Inferior parietal cortex (tissue), 1 donor: ENCODE data around the gene NRN1L.
"Not testable (repeated sequence)": the region's sequence is repeated elsewhere in the genome, so short reads cannot be mapped to it uniquely, and the experiment has no call there.

Experiments
- DNase-seq: peaks from one replicate; pipeline ENCODE4 v3.0.0-alpha.2; 2016; ENCODE audit errors: extremely low spot score

NRN1L gene

DNA sequence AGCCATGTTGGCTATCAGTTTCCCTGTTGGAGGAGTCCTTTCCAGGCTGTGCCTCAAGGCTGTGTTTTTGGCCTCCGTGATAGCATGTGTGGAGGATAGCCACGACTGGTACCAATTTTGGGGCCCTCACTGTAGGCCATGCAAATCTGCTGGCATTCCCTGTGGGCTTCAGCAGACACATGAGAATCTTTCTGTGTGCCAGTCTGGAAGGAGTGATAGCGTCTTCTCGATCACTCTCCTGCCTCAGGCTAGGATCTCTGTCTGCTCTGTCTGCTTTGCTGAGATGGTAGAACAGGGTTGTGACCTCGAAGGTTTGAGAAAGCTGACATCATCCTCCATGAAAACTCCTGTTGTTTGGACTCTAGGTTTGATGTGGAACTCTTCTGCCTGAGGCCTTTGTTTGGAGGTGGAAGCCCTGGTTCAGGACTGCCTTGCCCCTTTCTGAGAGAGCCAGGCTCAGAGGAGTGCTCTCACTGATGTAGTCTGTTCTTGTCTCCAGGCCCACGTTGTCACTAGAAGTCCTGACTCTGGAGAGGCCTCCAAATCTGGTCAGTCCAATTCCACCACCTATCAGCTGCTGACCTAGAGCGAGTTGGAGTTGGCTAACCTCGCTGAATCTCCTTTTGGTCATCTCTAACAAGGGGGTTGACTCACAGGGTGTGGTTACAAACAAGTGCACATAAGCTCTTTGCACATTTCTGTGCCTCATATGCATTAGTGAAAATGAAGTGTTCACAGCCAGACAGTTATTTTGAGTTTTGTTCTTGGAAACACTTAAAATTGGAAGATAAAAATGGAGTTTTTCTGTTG lies 23.9 kb upstream of the NRN1L start:
- no peak for DNase-seq

GRCh38 chr16:67861877-67862276 lies 22.8 kb upstream of the NRN1L start:
- DNase-seq: no peak

DNA sequence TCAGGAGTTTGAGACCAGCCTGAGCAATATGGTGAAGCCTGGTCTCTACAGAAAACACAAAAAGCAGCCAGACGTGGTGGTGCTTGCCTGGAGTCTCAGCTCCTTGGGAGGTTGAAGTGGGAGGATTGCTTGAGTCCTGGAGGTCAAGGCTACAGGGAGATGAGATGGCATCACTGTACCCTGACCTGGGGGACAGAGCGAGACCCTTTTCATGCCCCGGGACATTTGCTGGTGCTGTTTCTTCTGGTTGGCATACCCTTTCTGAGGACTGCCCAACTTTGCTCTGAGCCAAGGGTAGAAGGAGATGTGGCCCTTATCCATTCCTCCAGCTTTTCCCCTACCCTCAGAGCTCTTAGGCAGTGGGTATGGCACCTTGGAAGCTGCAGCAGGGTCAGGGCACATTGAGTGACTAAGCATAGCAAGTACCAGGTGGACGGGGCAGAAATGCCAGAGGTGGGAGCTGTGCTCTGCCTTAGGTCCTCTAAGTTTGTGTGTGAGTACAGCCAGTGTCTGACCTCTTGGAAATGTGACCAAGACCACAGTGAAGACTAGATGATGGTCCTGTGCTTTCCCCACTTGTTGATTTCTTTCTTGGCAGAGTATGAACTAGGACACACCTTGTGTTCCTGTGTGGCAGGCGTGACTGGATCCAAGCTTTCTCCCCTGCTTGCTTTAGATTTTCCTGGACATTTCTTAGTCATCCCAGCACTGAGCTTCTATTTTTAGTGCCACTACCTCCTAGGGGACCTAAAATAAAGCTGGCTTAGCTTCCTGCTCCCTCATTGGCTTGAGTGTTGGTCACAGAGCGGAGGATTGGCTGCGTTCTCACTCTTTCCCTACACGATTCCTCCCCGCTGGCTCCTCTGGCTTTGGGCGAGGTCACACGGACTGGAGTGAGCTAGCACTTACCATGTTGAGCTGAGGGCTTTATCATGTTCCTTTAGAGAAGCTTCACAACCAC lies 21.8 kb upstream of the NRN1L start:
- DNase-seq: peak; percentile 68

DNA sequence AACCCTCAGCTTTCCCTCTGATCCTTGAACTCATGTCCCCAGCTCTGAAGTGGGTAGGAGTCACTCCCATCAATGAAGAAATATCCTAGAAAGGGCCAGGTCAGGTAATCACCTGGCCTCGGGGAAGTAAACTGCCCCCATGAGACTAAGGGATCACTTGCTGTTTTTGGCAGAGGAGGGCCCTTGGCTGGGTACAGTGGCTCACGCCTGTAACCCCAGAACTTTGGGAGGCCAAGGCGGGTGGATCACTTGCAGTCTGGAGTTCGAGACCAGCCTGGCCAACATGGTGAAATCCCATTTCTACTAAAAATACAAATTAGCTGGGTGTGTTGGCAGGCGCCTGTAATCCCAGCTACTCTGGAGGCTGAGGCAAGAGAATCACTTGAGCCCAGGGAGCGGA lies 20.6 kb upstream of the NRN1L start:
- DNase-seq: not testable (repeated sequence)

GRCh38 chr16:67864594-67864993 lies 20.1 kb upstream of the NRN1L start:
- DNase-seq: no peak

GRCh38 chr16:67865318-67865717 lies 19.4 kb upstream of the NRN1L start:
- no peak for DNase-seq

GRCh38 chr16:67868290-67868689 lies 16.4 kb upstream of the NRN1L start:
- no peak for DNase-seq

DNA sequence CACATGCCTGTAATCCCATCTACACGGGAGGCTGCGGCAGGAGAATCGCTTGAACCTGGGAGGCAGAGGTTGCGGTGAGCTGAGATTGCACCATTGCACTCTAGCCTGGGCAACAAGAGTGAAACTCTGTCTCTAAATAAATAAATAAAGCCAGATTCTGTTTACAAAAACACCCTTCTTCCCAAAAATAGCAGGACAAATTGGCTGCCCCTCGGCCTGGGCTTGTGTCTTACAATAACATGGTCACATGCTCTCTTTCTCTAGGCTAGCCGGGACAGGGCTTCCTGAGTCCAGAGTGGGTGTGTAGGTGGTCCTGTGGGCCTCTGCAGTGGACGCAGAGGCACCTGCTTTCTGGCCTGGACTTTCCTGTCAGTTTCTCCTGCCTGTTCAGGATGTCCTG lies 15.0 kb upstream of the NRN1L start:
- no peak for DNase-seq

GRCh38 chr16:67871256-67871655 lies 13.4 kb upstream of the NRN1L start:
- DNase-seq: no peak

DNA sequence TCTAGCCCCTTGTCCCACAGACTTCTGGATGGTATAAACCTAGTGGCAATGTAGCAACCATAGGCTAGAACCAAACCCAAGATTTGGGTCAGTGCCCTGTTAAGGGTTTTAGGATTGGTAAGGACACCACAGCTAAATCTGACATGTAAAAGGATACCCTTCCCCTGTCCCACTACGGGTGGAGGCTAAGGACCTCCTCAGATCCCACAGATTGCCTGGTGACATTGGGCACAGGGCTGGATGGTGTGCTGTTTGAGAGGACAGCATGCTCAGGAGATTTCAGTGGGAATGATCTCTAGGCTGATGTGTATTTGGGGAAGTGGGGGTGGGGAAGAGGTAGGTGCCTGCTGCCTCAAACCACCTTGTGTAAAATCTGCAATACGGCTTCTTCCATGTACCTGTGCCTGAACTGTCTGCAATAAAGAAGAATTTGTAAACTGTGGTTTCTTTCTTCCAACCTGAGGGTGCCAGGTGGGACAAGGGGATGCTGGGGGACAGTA lies 12.5 kb upstream of the NRN1L start:
- DNase-seq: no peak

DNA sequence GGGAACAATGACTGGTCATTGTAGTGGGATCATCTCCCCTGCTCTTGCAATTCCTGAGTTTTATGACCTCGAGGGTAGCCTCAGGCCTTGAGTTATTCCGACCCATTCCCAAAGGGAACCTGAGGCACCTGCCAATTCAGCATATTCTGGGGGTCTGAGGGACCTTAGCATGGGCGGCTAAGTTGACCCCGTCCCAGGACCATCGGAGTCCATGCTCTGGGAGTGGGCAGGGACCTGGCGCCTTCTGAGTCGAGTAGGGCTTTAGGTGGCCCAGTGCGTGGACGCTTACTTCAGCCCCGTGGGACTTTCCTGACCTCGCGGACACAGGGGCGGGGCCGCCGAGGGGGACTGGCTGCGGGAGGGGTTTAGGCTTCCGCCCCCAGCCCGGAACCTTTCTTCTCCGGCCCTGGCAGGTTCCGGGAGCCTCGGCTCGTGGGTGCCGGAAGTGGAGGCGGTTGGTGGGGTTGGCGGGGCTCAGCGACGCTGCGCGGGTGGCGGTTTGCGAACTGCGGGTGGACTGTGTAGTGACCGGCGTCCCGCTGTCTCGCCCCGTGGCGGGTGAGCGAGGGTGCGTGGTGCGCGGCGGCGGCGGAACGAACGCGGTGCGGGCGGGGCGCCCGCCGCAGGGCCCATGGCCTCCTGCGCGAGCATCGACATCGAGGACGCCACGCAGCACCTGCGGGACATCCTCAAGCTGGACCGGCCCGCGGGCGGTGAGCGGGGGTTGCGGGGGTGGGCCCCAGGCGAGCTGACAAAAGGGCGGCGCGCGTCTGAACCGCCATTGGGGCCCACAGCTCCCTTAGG lies 11.9 kb upstream of the NRN1L start, which contains the start of gene EDC4:
EDC4 (plus strand) TSS at position 422 of the 804 bp plus-strand sequence; CDS start at position 632, 210 bp downstream.
- DNase-seq: peak; percentile 80

GRCh38 chr16:67873435-67874370 lies 11.0 kb upstream of the NRN1L start:
- no peak for DNase-seq

GRCh38 chr16:67874372-67874771 lies 10.3 kb upstream of the NRN1L start:
- no peak for DNase-seq

DNA sequence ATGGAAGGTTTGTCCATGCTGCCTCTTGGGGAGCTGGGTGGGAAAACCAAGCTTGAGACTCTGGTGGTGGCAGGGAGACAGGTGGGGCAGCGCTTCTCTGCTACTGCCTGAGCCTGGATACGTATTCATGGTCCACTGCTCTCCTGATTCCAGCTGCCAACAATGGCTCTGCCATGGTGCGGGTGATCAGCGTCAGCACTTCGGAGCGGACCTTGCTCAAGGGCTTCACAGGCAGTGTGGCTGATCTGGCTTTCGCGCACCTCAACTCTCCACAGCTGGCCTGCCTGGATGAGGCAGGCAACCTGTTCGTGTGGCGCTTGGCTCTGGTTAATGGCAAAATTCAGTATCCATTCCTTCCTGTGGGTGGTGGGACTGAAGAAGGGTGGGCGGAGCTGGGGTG lies 7.6 kb upstream of the NRN1L start:
- DNase-seq: no peak

DNA sequence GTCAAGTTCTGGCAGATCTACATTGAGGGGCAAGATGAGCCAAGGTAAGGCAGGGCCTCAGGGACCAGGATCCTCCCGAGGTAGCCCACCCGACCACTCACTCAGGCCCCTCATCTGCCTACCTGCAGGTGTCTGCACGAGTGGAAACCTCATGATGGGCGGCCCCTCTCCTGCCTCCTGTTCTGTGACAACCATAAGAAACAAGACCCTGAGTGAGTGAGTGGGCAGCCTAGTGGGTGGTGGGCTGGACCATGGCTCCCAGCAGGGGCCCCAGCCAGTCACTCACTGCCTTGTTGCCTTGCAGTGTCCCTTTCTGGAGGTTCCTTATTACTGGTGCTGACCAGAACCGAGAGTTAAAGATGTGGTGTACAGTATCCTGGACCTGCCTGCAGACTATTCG lies 6.5 kb upstream of the NRN1L start:
- no peak for DNase-seq

- no peak for DNase-seq
These were observed 5.8 kb upstream of the NRN1L start for GRCh38 chr16:67878846-67879245.

- DNase-seq: no peak
These were observed 5.2 kb upstream of the NRN1L start for GRCh38 chr16:67879462-67879861.

GRCh38 chr16:67879936-67880335 lies 4.7 kb upstream of the NRN1L start:
- no peak for DNase-seq

DNA sequence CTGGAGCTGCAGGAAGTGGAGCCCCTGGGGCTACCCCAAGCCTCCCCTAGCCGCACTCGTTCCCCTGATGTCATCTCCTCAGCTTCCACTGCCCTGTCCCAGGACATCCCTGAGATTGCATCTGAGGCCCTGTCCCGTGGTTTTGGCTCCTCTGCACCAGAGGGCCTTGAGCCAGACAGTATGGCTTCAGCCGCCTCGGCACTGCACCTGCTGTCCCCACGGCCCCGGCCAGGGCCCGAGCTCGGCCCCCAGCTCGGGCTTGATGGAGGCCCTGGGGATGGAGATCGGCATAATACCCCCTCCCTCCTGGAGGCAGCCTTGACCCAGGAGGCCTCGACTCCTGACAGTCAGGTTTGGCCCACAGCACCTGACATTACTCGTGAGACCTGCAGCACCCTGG lies 4.1 kb upstream of the NRN1L start:
- no peak for DNase-seq

DNA sequence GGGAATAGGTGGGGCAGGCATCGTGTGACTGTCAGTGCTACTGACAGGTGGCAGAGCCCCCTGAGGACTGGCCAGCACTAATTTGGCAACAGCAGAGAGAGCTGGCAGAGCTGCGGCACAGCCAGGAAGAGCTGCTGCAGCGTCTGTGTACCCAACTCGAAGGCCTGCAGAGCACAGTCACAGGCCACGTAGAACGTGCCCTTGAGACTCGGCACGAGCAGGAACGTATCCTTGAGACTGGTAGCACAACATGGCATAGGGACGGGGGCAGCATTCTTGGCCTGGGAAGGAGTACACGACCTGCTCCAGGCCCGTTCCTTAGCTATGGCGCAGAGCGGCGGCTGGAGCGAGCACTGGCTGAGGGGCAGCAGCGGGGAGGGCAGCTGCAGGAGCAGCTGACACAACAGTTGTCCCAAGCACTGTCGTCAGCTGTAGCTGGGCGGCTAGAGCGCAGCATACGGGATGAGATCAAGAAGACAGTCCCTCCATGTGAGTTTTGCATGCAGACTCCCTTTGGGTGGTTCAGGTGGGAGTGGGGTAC lies 3.0 kb upstream of the NRN1L start:
- peak; percentile 36 for DNase-seq
